NOMO-1 treated with DMSO at 0.1 percent for 48 hours (cell line): ENCODE measurements around the gene RNF144B.
"Not testable (repeated sequence)": the region's sequence is repeated elsewhere in the genome, so short reads cannot be mapped to it uniquely, and the experiment has no call there.

Experiments
- DNase-seq: peaks from one replicate; lab custom pipeline; 2025; ENCODE audit not compliant: unreplicated experiment; lab: John Stamatoyannopoulos, UW

RNF144B gene

GRCh38 chr6:18371010-18371409, 16.1 kb upstream of the RNF144B start:
- DNase-seq: no peak

GRCh38 chr6:18371656-18372055, 15.5 kb upstream of the RNF144B start:
- no peak for DNase-seq

GRCh38 chr6:18380158-18380836, 6.9 kb upstream of the RNF144B start:
- DNase-seq: no peak

GRCh38 chr6:18380851-18381250, 6.3 kb upstream of the RNF144B start:
- DNase-seq: no peak

GRCh38 chr6:18383441-18383840, 3.7 kb upstream of the RNF144B start:
- DNase-seq: no peak

- no peak for DNase-seq
Observed at GRCh38 chr6:18384621-18385020, 2.5 kb upstream of the RNF144B start.

GRCh38 chr6:18386298-18386976, 713 bp upstream of the RNF144B start:
- no peak for DNase-seq

- DNase-seq: no peak
Observed at GRCh38 chr6:18388271-18388670, 1.1 kb downstream of the RNF144B start.

GRCh38 chr6:18388942-18389341, 1.8 kb downstream of the RNF144B start:
- no peak for DNase-seq

GRCh38 chr6:18389479-18389878, 2.3 kb downstream of the RNF144B start:
- DNase-seq: no peak

GRCh38 chr6:18390476-18390875, 3.3 kb downstream of the RNF144B start:
- DNase-seq: no peak

- DNase-seq: no peak
Observed at GRCh38 chr6:18391023-18391422, 3.9 kb downstream of the RNF144B start.

- no peak for DNase-seq
Observed at GRCh38 chr6:18392346-18392877, 5.3 kb downstream of the RNF144B start.

- no peak for DNase-seq
Observed at GRCh38 chr6:18393698-18394097, 6.5 kb downstream of the RNF144B start.

GRCh38 chr6:18395177-18395855, 8.2 kb downstream of the RNF144B start:
- no peak for DNase-seq

GRCh38 chr6:18395856-18396197, 8.7 kb downstream of the RNF144B start:
- no peak for DNase-seq

GRCh38 chr6:18397701-18398100, 10.6 kb downstream of the RNF144B start:
- no peak for DNase-seq

GRCh38 chr6:18398225-18398624, 11.1 kb downstream of the RNF144B start:
- not testable (repeated sequence) for DNase-seq

GRCh38 chr6:18400831-18401446, 13.8 kb downstream of the RNF144B start:
- peak; percentile 81 for DNase-seq

GRCh38 chr6:18404965-18405364, 17.8 kb downstream of the RNF144B start:
- not testable (repeated sequence) for DNase-seq

- DNase-seq: no peak
Observed at GRCh38 chr6:18405477-18406293, 18.5 kb downstream of the RNF144B start.
